Brain pericyte (primary cell): ENCODE results near the gene KRTAP6-3.

ENCODE experiments used
- DNase-seq: peaks from one replicate; pipeline ENCODE4 v3.0.0-alpha.2; 2012; ENCODE audit warnings: low read depth, low spot score

Gene KRTAP6-3

GRCh38 chr21:30592140-30592539, at the start of gene KRTAP6-3:
TSS of gene KRTAP6-3 (plus strand) at chr21:30592440. CDS start at chr21:30592446, 6 bp downstream.
- no peak for DNase-seq

GRCh38 chr21:30552782-30553181, 39.5 kb upstream of the KRTAP6-3 start:
- DNase-seq, result no peak

- no peak for DNase-seq
Measured at GRCh38 chr21:30555095-30555494, 37.1 kb upstream of the KRTAP6-3 start.

- no peak for DNase-seq
Measured at GRCh38 chr21:30561264-30561895, 30.9 kb upstream of the KRTAP6-3 start, which contains the start of gene KRTAP19-7. TSS of gene KRTAP19-7 (minus strand) at chr21:30561314. CDS start at chr21:30561289, 25 bp downstream.

- no peak for DNase-seq
Measured at GRCh38 chr21:30561957-30562356, 30.3 kb upstream of the KRTAP6-3 start.

- DNase-seq, result no peak
Measured at GRCh38 chr21:30563072-30563471, 29.2 kb upstream of the KRTAP6-3 start.

GRCh38 chr21:30563630-30564029, 28.6 kb upstream of the KRTAP6-3 start:
- no peak for DNase-seq

GRCh38 chr21:30567617-30568016, 24.6 kb upstream of the KRTAP6-3 start:
- DNase-seq, result no peak

- DNase-seq, result no peak
Measured at GRCh38 chr21:30577766-30578165, 14.5 kb upstream of the KRTAP6-3 start.

GRCh38 chr21:30579346-30579745, 12.9 kb upstream of the KRTAP6-3 start:
- DNase-seq, result no peak

GRCh38 chr21:30580132-30580531, 12.1 kb upstream of the KRTAP6-3 start:
- no peak for DNase-seq

- no peak for DNase-seq
Measured at GRCh38 chr21:30582870-30583269, 9.4 kb upstream of the KRTAP6-3 start.

GRCh38 chr21:30590297-30590696, 1.9 kb upstream of the KRTAP6-3 start, which contains the start of gene KRTAP22-2:
TSS of gene KRTAP22-2 (minus strand) at chr21:30590397.
- DNase-seq, result no peak

- DNase-seq, result no peak
Measured at GRCh38 chr21:30598802-30599201, 6.6 kb downstream of the KRTAP6-3 start, which contains the start of gene KRTAP6-2. TSS of gene KRTAP6-2 (minus strand) at chr21:30598902. CDS start at chr21:30598874, 28 bp downstream.

- no peak for DNase-seq
Measured at GRCh38 chr21:30600787-30601186, 8.5 kb downstream of the KRTAP6-3 start, which contains the start of gene KRTAP22-1. TSS of gene KRTAP22-1 (plus strand) at chr21:30601087.

GRCh38 chr21:30605968-30606367, 13.7 kb downstream of the KRTAP6-3 start:
- DNase-seq, result no peak

- DNase-seq, result no peak
Measured at GRCh38 chr21:30612132-30612531, 19.9 kb downstream of the KRTAP6-3 start.

- no peak for DNase-seq
Measured at GRCh38 chr21:30613836-30614235, 21.6 kb downstream of the KRTAP6-3 start, which contains the start of gene KRTAP6-1. TSS of gene KRTAP6-1 (minus strand) at chr21:30613930. CDS start at chr21:30613904, 26 bp downstream.

- DNase-seq, result no peak
Measured at GRCh38 chr21:30615199-30615598, 23.0 kb downstream of the KRTAP6-3 start.

GRCh38 chr21:30616125-30616524, 23.9 kb downstream of the KRTAP6-3 start, which contains the start of gene KRTAP20-1:
TSS of gene KRTAP20-1 (plus strand) at chr21:30616425. CDS start at chr21:30616455, 30 bp downstream.
- no peak for DNase-seq

GRCh38 chr21:30620080-30620479, 27.8 kb downstream of the KRTAP6-3 start:
- no peak for DNase-seq

- no peak for DNase-seq
Measured at GRCh38 chr21:30620522-30620921, 28.3 kb downstream of the KRTAP6-3 start, which contains the start of gene KRTAP20-4. TSS of gene KRTAP20-4 (plus strand) at chr21:30620627.

- no peak for DNase-seq
Measured at GRCh38 chr21:30623362-30623761, 31.1 kb downstream of the KRTAP6-3 start.
